Tibial artery (tissue), 4 donors: Measurements from ENCODE around the gene FRYL.

Experiments
- DNase-seq, 2 donors: peaks; one replicate each; pipeline ENCODE4 v3.0.0-alpha.2; 2019
- H3K27ac ChIP-seq, 2 donors: fragments of 200-600 bp; sonication (generic) in 1 of 2; 1 replicate in 1 of 2; 2 replicates in 1 of 2; pipeline ENCODE4 v1.5.1; 2018 to 2019; ENCODE audit warnings: mild to moderate bottlenecking in 1 of 2
- H3K27me3 ChIP-seq, 2 donors: fragments of 200-600 bp; sonication (generic) in 1 of 2; one replicate each; pipeline versions ENCODE4 v1.5.1 to v1.6.0; 2016 to 2019
- H3K36me3 ChIP-seq, 3 donors: fragments of 200-600 bp; sonication (generic) in 2 of 3; one replicate each; pipeline ENCODE4 v1.5.1; 2016 to 2019; ENCODE audit warnings: mild to moderate bottlenecking in 2 of 3
- H3K4me1 ChIP-seq, 4 donors: fragments of 200-600 bp; sonication (generic) in 2 of 4; 1 replicate in 3 of 4; 2 replicates in 1 of 4; pipeline ENCODE4 v1.5.1; 2016 to 2019
- H3K4me3 ChIP-seq, 2 donors: fragments of 200-600 bp; sonication (generic) in 1 of 2; 1 replicate in 1 of 2; 2 replicates in 1 of 2; pipeline ENCODE4 v1.5.1; 2018 to 2019; ENCODE audit warnings: mild to moderate bottlenecking in 2 of 2
- H3K9me3 ChIP-seq, 3 donors: fragments of 200-600 bp; sonication (generic) in 1 of 3; one replicate each; pipeline ENCODE4 v1.5.1; 2016 to 2019
- intact Hi-C: fragments of 100-400 bp; cut with DNase I; formaldehyde crosslinking; loops from one replicate; pipeline ENCODE4 v1.15.0; 2023; ENCODE audit warnings: low total_unique reads
- TF ChIP-seq, protein P1 (sequence below), 2 experiments: fragments of 200-600 bp in 1 of 2; fragments of 450-650 bp in 1 of 2; IDR thresholded peaks; one replicate each; pipeline ENCODE4 v1.5.1; 2017 to 2019; ENCODE audit warnings: antibody characterized with exemption in 2 of 2, mild to moderate bottlenecking in 1 of 2, moderate library complexity in 1 of 2

FRYL gene

DNA sequence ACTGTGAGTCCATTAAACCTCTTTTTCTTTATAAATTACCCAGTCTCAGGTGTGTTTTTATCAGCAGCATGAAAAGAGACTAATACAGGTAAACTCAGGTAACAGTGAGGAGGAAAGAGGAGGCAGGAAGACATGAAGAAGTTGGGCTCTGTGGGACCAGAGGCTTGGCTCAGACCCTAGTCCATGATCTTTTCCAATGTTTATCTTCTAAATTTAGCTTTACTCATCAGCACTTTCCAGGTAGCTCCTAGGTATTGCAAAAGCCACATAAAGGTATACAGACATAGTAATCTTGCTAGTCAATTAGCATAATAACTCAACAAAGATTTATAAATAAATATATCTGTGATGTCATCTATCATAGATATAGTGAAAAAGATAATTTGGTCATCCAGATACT lies 11.2 kb upstream of the FRYL start:
- Histone ChIP-seq H3K4me3 (no peak overlapping the region), H3K27me3 (no peaks in the 10 kb centered on the region), H3K4me1 (peaks cover 0 to 51% (median 28%) of the 10 kb centered on the region in 4 donors), H3K9me3 (no peaks in the 10 kb centered on the region), H3K27ac (peak overlapping the region; percentile 78 to 81), H3K36me3 (no peaks in the 10 kb centered on the region)
- intact Hi-C loops, result no loop called here
- DNase-seq, result no peak
- TF ChIP-seq, protein P1, sequence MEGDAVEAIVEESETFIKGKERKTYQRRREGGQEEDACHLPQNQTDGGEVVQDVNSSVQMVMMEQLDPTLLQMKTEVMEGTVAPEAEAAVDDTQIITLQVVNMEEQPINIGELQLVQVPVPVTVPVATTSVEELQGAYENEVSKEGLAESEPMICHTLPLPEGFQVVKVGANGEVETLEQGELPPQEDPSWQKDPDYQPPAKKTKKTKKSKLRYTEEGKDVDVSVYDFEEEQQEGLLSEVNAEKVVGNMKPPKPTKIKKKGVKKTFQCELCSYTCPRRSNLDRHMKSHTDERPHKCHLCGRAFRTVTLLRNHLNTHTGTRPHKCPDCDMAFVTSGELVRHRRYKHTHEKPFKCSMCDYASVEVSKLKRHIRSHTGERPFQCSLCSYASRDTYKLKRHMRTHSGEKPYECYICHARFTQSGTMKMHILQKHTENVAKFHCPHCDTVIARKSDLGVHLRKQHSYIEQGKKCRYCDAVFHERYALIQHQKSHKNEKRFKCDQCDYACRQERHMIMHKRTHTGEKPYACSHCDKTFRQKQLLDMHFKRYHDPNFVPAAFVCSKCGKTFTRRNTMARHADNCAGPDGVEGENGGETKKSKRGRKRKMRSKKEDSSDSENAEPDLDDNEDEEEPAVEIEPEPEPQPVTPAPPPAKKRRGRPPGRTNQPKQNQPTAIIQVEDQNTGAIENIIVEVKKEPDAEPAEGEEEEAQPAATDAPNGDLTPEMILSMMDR (IDR thresholded peaks at IDR 0.05), result no peak

DNA sequence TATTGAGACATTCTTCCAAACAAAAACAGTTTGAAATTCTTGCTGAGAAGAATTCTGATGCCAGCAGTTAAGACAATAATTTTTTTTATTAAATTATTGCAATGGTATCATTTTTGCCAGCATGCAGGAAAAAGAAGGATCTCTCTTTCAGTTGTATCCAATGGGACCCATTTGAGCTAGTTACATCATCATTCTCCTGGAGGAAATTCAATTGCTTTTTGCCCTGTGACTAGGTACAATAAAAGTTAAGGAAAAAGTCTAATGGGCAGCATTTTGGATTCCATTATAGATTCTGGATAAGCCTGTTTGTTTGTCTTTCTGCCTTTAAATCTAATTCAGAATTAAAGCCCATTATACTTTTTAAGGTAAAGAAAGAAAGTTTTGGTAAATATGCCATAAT lies 10.5 kb upstream of the FRYL start:
- H3K4me3 ChIP-seq, result no peak overlapping the region
- no peaks in the 10 kb centered on the region for H3K36me3 ChIP-seq
- H3K9me3 ChIP-seq, result no peaks in the 10 kb centered on the region
- no peak for DNase-seq
- no peaks in the 10 kb centered on the region for H3K27me3 ChIP-seq
- intact Hi-C loops, result no loop called here
- peak overlapping the region; percentile 78 to 81 for H3K27ac ChIP-seq
- H3K4me1 ChIP-seq, result peaks cover 0 to 44% (median 28%) of the 10 kb centered on the region in 4 donors
- TF ChIP-seq, protein P1 (IDR thresholded peaks at IDR 0.05), result no peak

DNA sequence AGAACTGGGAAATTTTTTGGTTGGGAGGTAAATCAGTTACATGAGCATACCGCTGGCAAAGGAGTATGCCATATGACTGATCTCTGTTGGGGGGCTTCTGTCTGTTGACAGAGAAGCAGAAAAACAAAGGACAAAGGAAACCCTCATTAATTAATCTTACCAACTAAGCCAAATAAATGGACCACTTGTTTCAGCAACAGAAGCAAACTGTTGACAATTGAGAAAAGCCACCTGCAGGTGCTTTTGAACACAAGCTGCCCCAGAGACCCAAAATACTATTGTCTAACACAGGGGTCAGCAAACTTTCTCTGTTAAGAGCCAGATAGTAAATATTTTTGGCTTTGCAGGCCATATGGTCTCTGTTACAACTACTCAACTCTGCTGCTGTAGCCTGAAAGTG lies 7.0 kb upstream of the FRYL start:
- no peak overlapping the region for H3K27ac ChIP-seq
- H3K4me3 ChIP-seq, result no peak overlapping the region
- no peaks in the 10 kb centered on the region for H3K36me3 ChIP-seq
- H3K4me1 ChIP-seq, result peaks cover 0 to 25% (median 8%) of the 10 kb centered on the region in 4 donors
- H3K9me3 ChIP-seq, result no peaks in the 10 kb centered on the region
- no peaks in the 10 kb centered on the region for H3K27me3 ChIP-seq
- DNase-seq, result no peak
- intact Hi-C loops, result no loop called here
- TF ChIP-seq, protein P1 (IDR thresholded peaks at IDR 0.05), result no peak

DNA sequence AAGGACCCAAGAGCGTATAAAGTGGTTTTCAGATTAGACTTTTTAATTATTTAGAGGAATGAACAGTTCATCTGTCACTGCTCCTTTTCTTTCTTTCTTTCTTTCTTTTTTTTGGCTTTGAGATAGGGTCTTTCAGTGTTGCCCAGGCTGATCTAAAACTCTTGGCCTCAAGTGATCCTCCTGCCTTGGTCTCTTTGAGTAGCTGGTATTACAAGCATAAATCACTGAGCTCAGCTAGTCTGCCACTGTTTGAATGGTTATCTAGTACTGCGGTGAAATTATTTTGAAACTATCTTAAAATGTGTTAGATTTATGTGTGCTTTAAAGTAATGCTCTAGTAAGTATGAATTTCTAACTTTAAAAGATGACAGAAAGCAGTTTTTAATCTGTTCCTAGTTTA lies 6.5 kb upstream of the FRYL start:
- H3K4me3 ChIP-seq, result no peak overlapping the region
- no peak for DNase-seq
- no peak overlapping the region for H3K27ac ChIP-seq
- no peaks in the 10 kb centered on the region for H3K36me3 ChIP-seq
- H3K9me3 ChIP-seq, result no peaks in the 10 kb centered on the region
- TF ChIP-seq, protein P1 (IDR thresholded peaks at IDR 0.05), result no peak
- peaks cover 0 to 20% (median 7%) of the 10 kb centered on the region in 4 donors for H3K4me1 ChIP-seq
- H3K27me3 ChIP-seq, result no peaks in the 10 kb centered on the region
- intact Hi-C loops, result no loop called here

DNA sequence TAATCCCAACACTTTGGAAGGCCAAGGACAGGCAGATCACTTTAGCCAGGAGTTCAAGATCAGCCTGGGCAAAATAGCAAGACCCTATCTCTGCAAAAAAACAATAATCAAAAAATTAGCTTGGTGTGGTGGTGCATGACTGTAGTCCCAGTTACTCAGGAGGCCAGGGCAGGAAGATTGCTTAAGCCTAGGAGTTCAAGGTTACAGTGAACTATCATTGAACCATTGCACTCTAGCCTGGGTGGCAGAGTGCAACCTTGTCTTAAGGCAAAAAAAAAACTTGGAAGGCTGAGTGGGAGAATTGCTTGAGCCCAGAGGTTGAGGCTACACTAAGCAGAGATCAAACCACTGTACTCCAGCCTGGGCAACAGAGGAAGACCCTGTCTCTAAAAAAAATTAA lies 5.2 kb upstream of the FRYL start:
- intact Hi-C loops, result no loop called here
- no peak overlapping the region for H3K27ac ChIP-seq
- DNase-seq, result no peak

More for the DNA sequence above, 5.2 kb upstream of the FRYL start:
- no peak overlapping the region for H3K4me3 ChIP-seq
- H3K4me1 ChIP-seq, result peaks cover 0 to 14% (median 6%) of the 10 kb centered on the region in 4 donors
- H3K27me3 ChIP-seq, result no peaks in the 10 kb centered on the region
- TF ChIP-seq, protein P1 (IDR thresholded peaks at IDR 0.05), result no peak
- no peaks in the 10 kb centered on the region for H3K36me3 ChIP-seq
- no peaks in the 10 kb centered on the region for H3K9me3 ChIP-seq
